Left forelimb (tissue), 1 donor: Measurements from ENCODE around the gene PES1.
"Not testable (repeated sequence)": the region's sequence is repeated elsewhere in the genome, so short reads cannot be mapped to it uniquely, and the experiment has no call there.

Source experiments
- DNase-seq: peaks from one replicate; pipeline ENCODE4 v3.0.0-alpha.2; 2018; ENCODE audit warnings: low spot score

PES1 gene

DNA sequence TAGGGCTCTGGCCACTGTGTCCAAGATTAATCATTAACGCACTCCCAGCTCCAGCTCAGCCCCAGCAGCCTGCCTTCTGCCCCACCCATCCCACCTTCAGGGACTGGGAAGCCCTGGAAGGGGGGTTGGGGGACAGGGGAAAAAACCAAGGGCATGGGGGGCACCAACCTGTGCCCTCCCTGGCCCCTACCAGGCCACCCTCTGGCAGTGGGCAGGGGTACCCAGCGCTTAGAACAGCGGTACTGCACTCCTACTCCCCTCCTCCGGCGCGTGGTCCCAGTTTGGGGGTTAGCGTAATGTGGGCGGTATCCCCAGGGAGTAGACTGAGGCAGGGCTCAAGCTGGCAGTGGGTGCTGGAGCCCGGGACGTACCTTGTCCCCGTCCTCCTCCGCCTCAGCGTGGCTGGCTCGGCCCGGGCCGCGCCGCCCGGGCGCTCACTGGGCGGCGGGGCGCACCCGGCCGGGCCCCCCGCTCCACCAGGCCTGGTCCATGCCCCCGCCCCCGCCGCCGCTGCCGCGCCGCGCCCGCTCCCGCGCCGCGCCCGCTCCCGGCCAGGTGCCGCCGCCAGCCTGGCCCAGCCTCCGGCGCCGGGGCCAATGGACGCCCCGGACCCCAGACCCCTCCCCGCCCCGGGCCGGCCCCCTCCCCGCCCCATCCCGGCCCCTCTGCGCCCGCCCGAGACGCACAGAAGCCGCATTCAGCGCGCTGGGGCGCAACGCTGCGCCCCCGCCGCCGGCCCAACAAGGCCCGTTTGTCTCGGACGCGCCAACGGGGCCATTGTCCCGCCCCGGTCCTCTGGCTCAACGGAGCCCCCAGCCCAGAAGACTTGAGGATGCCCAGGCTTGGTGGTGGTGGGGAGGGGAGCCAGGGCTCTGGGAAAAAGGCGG lies 17.4 kb downstream of the PES1 start, which contains the start of gene GAL3ST1:
GAL3ST1 (minus strand) TSS at position 571 of the 887 bp plus-strand sequence. CDS start 17,273 bp downstream, outside the sequence.
- DNase-seq: no peak

- DNase-seq: no peak
Observed at GRCh38 chr22:30573594-30574094, 18.1 kb downstream of the PES1 start.

GRCh38 chr22:30572840-30573593 lies 18.7 kb downstream of the PES1 start:
- DNase-seq: no peak

- no peak for DNase-seq
Observed at GRCh38 chr22:30572210-30572609, 19.5 kb downstream of the PES1 start.

- no peak for DNase-seq
Observed at GRCh38 chr22:30569674-30570202, 22.0 kb downstream of the PES1 start.

- DNase-seq: no peak
Observed at GRCh38 chr22:30568137-30568805, 23.4 kb downstream of the PES1 start.

GRCh38 chr22:30567277-30567676 lies 24.4 kb downstream of the PES1 start:
- DNase-seq: not testable (repeated sequence)

DNA sequence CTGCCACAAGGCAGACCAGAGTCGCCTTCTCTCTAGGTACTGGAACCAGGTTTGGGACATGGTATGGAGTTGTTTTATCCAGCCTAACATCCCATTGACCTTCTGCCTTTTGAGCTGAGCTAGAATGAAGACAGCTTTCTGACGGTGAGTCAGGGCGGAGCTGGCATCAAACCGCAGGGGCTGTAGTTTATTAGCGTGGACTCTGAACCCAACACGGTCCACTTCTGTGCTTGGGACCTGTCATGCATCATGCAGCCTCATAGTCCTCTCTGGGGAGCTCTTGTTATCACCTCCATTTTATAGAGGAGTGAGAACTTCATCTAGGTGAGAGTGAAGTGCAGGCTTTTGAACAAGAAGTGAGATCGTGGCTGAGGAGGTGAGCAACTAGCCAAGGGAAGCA lies 25.6 kb downstream of the PES1 start:
- DNase-seq: no peak

DNA sequence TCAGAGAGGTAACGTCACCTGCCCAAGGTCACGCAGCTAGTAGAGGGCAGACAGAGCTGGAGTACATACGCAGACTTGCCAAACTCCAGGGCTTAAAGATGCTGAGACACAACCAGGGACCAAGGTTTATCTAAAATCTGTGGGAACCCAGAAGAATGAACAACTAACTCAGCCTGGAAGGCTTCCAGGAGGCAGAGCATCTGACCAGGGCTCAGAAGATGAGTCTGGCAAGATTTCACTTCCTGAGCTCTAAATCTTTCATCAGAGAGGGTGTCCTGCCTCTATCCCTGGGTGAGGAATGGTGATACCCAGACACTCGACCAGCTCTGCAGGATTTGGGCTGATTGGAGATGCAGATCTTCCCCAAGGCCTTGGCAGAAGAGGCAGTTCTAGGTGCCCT lies 26.4 kb downstream of the PES1 start:
- no peak for DNase-seq

GRCh38 chr22:30564761-30565119 lies 27.0 kb downstream of the PES1 start:
- DNase-seq: no peak

DNA sequence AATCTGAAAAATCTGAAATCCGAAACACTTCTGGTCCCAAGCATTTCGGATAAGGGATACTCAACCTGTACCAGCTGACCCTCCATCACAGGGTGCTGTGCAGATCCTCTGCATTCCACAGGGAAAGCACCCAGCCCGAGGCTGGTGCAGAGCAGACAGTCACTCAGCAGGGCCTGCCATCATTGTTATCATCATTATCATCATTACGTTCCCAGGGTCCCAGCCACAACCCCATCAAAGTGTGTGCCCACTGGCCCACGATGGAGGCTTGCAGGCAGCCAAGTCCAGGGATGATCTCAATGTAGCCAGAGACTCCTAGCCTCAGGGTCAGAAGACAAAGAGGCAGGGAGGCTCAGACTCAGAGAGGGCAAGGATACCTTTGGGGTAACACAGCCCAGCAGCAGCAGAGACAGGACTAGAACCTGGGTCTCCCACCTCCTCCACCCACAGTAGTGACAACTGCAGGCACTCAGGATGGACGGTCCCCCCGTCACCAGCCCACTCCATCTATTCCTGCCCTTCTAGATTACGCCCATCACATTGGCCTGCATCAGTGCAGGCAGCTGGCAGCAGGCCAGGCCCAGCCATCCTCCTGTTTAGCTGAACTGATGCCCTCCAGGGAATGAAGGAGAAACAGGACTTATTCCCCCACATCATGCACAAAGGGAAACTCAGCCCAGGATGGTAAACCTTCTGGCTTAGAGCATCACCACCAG lies 27.5 kb downstream of the PES1 start:
- no peak for DNase-seq

DNA sequence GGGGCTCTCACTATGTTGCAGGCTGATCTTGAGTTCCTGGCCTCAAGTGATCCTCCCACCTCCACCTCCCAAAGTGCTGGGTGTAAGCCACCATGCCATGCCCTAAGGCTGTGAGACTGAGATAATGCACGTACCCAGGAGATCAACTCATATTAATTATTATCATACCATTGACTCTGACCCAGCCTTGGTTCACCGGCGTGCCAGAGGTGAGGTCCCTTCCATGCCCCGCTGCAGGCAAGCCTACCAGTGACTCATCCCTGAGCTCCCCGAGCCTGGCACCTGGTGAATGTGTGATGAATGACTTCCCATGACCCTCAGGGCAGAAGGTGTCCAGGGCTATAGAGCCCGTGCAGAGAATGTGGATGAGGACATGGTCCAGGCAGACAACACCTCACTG lies 29.3 kb downstream of the PES1 start:
- DNase-seq: no peak

GRCh38 chr22:30561402-30562189 lies 30.1 kb downstream of the PES1 start:
- no peak for DNase-seq

- DNase-seq: not testable (repeated sequence)
Observed at GRCh38 chr22:30560643-30561202, 31.0 kb downstream of the PES1 start.

GRCh38 chr22:30559889-30560288 lies 31.8 kb downstream of the PES1 start:
- DNase-seq: no peak

DNA sequence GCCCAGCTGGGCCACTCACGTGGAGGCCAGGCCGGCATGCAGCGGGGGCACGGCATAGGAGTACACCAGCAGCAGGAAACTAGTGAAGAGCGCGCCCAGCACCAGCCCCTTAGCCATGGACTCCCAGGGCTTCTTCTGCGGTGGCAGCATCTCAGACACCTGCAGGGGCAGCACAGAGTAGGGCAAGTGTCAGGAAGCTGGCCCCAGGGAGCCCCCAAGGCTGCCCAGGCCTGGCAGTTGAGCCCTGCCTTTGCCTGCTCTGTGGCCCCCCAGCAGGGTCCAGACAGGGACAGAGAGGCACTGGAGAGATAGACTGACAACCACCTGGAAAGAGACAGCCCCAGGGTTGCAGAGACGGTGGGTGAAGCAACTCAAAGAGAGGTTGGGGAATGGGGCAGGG lies 34.5 kb downstream of the PES1 start:
- DNase-seq: no peak

DNA sequence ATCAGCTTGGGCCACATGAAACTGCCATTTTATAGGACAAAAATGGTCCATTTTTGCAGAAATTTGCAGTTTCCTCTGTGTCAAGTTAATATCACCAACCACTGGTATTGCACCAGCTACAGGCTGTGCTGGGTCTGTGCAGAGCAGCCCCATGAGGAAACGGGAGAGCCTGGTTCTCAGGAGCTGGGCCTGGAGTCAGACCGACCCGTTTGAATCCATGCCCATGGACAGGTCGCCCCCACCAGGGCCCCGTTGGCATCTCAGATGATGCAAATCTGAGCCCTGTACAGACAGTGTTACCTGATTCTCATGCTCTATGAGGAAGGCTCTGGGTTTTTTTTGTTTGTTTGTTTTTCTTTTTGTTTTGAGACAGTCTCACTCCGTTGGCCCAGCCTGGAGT lies 35.3 kb downstream of the PES1 start:
- no peak for DNase-seq

GRCh38 chr22:30555282-30556210 lies 36.2 kb downstream of the PES1 start:
- no peak for DNase-seq

- no peak for DNase-seq
Observed at GRCh38 chr22:30553971-30554370, 37.7 kb downstream of the PES1 start.
